ENCODE results near the gene C1QTNF2. TPM values are rescaled to one million over a fixed set of nuclear protein-coding genes. Genes with fewer than 3 reads are reported as not detected.

The C1QTNF2 gene
- total RNA-seq, 8 experiments from 2014 or later: 0.05 to 0.86 (median 0.25) TPM; not detected in 1

DNA sequence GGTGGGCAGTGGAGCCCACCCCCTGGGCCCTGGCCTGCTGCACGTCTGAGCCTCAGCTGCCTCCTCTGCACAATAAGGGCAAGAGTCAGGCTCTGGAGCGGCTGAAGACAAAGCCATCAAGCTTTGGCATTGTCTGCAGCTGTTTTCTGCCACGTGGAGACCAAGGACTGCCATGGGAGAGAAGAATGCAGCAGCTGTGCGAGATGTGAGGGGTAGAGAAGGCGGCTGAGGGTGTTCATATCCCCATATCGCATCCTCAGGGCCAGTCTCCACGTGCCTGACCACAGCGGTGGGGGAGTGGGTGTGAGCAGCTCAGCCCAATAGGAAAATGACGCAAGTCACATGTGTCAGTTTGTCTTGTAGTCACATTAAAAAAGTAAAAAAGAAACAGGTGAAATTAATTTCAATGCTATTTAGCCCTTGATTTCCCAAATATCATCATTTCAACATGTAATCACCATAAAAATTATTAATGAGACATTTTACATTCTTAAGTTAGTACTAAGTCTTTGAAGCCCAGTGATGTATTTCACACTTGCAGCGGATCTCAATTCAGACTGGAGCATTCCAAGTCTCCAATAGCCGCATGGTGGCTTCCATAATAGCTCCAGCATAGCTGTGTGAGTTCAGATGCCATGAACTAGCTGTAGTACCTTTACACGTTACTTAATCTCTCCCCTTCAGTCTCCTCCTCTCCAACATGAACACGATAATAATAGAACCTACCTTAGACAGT, 6.6 kb downstream of the C1QTNF2 start:
- Histone ChIP-seq H3K4me3 (no peak overlapping the region), H3K4me1 (replicated peaks in 1 of 2) (peaks cover 8 to 9% of the 10 kb centered on the region in 2 donors), H3K27ac (no peak overlapping the region)
- ATAC-seq (replicated peaks in 6 of 8): peak in 6 of 8 experiments; percentile 6 to 90 (median 68)
- in situ Hi-C loops (cut with MboI; ENCODE audit: low pct_unique_long_range_greater_than_20kb in 2 of 9, low sequenced_read_pairs in 9 of 9, unreplicated experiment in 9 of 9): no loop called here
- WGBS, 10 experiments: 10 to 100% (median 59%) methylated on average over 1 to 10 of the region's 13 CpGs

DNA sequence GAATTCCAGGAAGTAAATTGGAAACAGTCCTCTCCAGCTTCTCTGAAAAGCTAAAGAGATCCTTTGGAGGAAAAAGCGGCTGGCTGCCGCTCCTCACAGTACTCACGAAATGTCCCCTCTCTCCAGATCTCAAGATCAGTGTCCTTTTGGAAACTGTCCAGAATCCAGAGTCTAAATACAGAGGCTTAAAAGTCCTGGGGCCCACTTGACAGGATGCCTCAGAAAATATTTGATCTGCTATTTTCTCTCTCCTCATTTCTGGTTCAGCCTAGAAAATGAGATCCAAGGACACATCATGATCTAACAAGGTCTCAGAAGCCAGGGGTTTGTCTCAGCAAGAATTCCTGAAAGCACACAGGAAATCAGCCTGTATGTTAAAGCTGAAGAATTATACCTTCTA, 7.2 kb downstream of the C1QTNF2 start:
- peak in 1 of 8 experiments; percentile 6 for ATAC-seq (replicated peaks in 6 of 8)
- in situ Hi-C loops (cut with MboI; ENCODE audit: low pct_unique_long_range_greater_than_20kb in 2 of 9, low sequenced_read_pairs in 9 of 9, unreplicated experiment in 9 of 9): no loop called here
- WGBS, 10 experiments: 61 to 100% (median 93%) methylated on average over 1 to 3 of the region's 3 CpGs; no CpG with 5 or more reads in 3 of the 10 experiments
- H3K27ac ChIP-seq: no peak overlapping the region
- no peak overlapping the region for H3K4me3 ChIP-seq
- H3K4me1 ChIP-seq (replicated peaks in 1 of 2): peaks cover 8 to 9% of the 10 kb centered on the region in 2 donors

DNA sequence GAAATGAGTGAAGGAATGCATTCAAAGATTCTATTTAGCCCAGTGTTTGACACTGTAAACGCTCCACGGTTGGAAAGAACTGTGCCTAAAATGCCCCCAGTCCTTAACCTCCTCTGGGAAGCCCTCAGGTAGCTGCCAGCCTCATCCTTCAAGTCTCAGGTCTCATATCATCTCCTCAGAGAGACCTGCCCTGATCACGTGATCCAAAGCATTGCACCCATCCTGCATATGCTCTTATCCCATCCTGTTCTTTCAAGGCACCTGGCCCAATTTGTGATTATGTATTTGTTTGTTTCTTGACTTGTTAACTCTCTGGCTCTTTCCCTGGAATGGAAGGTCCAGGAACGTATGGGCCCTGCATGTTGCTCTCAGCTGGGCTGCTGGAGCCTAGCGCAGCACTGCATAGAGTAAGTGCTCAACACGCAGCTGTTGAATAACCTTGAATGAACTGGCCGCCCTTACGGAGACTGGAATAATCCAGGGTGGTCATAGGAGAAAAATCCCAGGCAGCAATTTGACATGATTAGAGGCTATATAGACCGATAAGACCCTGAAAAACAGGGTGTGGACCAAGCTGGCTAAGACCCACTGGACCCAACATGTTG, 8.7 kb downstream of the C1QTNF2 start:
- H3K4me1 ChIP-seq (replicated peaks in 1 of 2): peaks cover 14 to 16% of the 10 kb centered on the region in 2 donors
- H3K27ac ChIP-seq: no peak overlapping the region
- no peak overlapping the region for H3K4me3 ChIP-seq
- ATAC-seq (replicated peaks in 6 of 8): no peak
- 0 to 100% (median 74%) methylated on average over 1 to 9 of the region's 9 CpGs; no CpG with 5 or more reads in 3 of the 10 experiments for WGBS, 10 experiments
- in situ Hi-C loops (cut with MboI; ENCODE audit: low pct_unique_long_range_greater_than_20kb in 2 of 9, low sequenced_read_pairs in 9 of 9, unreplicated experiment in 9 of 9): no loop called here

GRCh38 chr5:160360310-160360709, 10.1 kb downstream of the C1QTNF2 start:
- Histone ChIP-seq H3K4me3 (no peak overlapping the region), H3K4me1 (replicated peaks in 1 of 2) (peaks cover 16% of the 10 kb centered on the region in 2 donors), H3K27ac (no peak overlapping the region)
- 0 to 100% (median 66%) methylated on average over 1 to 3 of the region's 3 CpGs; no CpG with 5 or more reads in 2 of the 10 experiments for WGBS, 10 experiments
- ATAC-seq (replicated peaks in 6 of 8): peak in 1 of 8 experiments; percentile 20
- in situ Hi-C loops (cut with MboI; ENCODE audit: low pct_unique_long_range_greater_than_20kb in 2 of 9, low sequenced_read_pairs in 9 of 9, unreplicated experiment in 9 of 9): no loop called here

GRCh38 chr5:160359816-160360215, 10.6 kb downstream of the C1QTNF2 start:
- H3K27ac ChIP-seq: no peak overlapping the region
- ATAC-seq (replicated peaks in 6 of 8): peak in 3 of 8 experiments; percentile 34 to 74 (median 56)
- in situ Hi-C loops (cut with MboI; ENCODE audit: low pct_unique_long_range_greater_than_20kb in 2 of 9, low sequenced_read_pairs in 9 of 9, unreplicated experiment in 9 of 9): no loop called here
- H3K4me3 ChIP-seq: no peak overlapping the region
- peaks cover 16% of the 10 kb centered on the region in 2 donors for H3K4me1 ChIP-seq (replicated peaks in 1 of 2)
- WGBS, 10 experiments: 43 to 100% (median 90%) methylated on average over 2 to 3 of the region's 4 CpGs; no CpG with 5 or more reads in 7 of the 10 experiments

- WGBS, 10 experiments: 0 to 33% (median 0%) methylated on average over 1 of the region's 1 CpG; no CpG with 5 or more reads in 2 of the 10 experiments
- in situ Hi-C loops (cut with MboI; ENCODE audit: low pct_unique_long_range_greater_than_20kb in 2 of 9, low sequenced_read_pairs in 9 of 9, unreplicated experiment in 9 of 9): no loop called here
- no peak for ATAC-seq (replicated peaks in 6 of 8)
Observed at GRCh38 chr5:160359242-160359641, 11.2 kb downstream of the C1QTNF2 start.

DNA sequence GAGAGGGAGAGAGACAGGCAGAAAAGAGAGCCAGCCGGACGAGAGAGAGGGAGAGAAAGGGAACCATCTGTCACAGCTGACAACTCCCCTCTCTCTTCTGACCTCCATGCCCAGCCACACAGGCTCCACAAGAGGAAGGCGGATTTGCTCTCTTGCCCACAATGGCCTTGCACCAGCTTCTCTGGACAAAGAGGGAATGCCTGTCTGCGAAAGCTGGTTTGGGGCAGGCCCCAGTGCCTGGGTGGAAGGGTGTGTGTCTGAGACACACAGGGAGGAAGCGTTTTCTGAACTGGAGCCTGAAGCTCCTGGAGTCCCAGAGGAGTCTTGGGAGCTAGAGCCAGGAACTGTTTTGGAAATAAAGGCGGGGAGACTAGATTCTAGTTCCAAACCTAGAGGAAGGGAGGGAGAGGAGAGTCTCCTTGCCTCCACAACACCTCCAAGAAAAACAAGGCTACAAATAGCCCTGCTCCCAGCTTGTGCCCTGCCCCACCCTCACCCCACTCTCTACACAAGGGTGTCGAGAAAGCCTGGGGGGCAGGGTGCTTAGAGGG, 12.5 kb downstream of the C1QTNF2 start:
- H3K27ac ChIP-seq: no peak overlapping the region
- WGBS, 10 experiments: 0 to 67% (median 32%) methylated on average over 1 to 5 of the region's 7 CpGs; no CpG with 5 or more reads in 2 of the 10 experiments
- no peak overlapping the region for H3K4me3 ChIP-seq
- in situ Hi-C loops (cut with MboI; ENCODE audit: low pct_unique_long_range_greater_than_20kb in 2 of 9, low sequenced_read_pairs in 9 of 9, unreplicated experiment in 9 of 9): no loop called here
- peaks cover 8% of the 10 kb centered on the region in 2 donors for H3K4me1 ChIP-seq (replicated peaks in 1 of 2)
- ATAC-seq (replicated peaks in 6 of 8): peak in 7 of 8 experiments; percentile 48 to 84 (median 72)

More at GRCh38 chr5:160359242-160359641, 11.2 kb downstream of the C1QTNF2 start:
- H3K4me3 ChIP-seq: no peak overlapping the region
- no peak overlapping the region for H3K27ac ChIP-seq
- H3K4me1 ChIP-seq (replicated peaks in 1 of 2): peaks cover 16% of the 10 kb centered on the region in 2 donors

GRCh38 chr5:160357394-160357793, 13.0 kb downstream of the C1QTNF2 start:
- Histone ChIP-seq H3K4me1 (replicated peaks in 1 of 2) (peaks cover 8% of the 10 kb centered on the region in 2 donors), H3K4me3 (no peak overlapping the region), H3K27ac (no peak overlapping the region)
- ATAC-seq (replicated peaks in 6 of 8): no peak
- in situ Hi-C loops (cut with MboI; ENCODE audit: low pct_unique_long_range_greater_than_20kb in 2 of 9, low sequenced_read_pairs in 9 of 9, unreplicated experiment in 9 of 9): no loop called here
- WGBS, 10 experiments: 32 to 90% (median 74%) methylated on average over 1 to 7 of the region's 7 CpGs

DNA sequence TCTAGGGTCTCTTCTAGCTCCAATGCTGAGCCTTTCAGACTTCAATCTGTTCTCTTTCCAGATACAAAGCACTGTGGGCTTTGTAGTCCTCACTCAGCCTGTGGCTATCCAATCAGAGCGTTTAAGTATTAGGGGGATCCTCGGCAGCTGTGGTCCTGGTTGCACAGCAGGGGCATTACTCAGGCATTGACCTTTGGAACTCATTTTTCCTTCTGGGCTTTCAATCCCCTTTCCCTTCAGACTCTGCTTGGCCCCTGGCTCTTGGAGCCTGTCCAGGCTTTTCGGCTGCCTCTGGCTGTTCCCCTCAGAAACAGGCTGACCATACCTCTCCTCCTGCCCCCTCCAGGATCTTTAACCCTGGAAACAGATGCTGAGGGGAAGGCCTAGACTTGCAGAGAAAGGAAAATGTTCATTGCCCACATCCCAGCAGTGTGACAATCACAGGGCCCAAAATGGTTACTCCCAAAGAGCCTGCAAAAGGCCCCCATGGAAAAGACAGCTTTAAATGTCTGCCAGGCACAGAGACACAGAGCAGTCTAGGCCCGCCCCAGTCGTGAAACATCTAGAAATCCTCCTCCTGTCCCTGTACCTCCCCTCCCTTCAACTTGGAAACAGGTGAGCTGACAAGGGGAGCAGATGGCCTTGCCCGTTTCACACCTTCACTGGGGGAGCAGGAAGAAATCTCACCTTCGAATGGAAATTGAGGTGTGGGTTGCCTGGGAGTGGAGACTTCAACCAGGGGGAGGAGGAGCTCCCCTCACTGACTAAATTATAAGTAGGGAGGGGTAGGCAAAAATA, 13.7 kb downstream of the C1QTNF2 start:
- 48 to 84% (median 73%) methylated on average over 1 to 6 of the region's 7 CpGs; no CpG with 5 or more reads in 3 of the 10 experiments for WGBS, 10 experiments
- Histone ChIP-seq H3K27ac (no peak overlapping the region), H3K4me3 (no peak overlapping the region), H3K4me1 (replicated peaks in 1 of 2) (peaks cover 8% of the 10 kb centered on the region in 2 donors)
- in situ Hi-C loops (cut with MboI; ENCODE audit: low pct_unique_long_range_greater_than_20kb in 2 of 9, low sequenced_read_pairs in 9 of 9, unreplicated experiment in 9 of 9): no loop called here
- ATAC-seq (replicated peaks in 6 of 8): peak in 1 of 8 experiments; percentile 37

DNA sequence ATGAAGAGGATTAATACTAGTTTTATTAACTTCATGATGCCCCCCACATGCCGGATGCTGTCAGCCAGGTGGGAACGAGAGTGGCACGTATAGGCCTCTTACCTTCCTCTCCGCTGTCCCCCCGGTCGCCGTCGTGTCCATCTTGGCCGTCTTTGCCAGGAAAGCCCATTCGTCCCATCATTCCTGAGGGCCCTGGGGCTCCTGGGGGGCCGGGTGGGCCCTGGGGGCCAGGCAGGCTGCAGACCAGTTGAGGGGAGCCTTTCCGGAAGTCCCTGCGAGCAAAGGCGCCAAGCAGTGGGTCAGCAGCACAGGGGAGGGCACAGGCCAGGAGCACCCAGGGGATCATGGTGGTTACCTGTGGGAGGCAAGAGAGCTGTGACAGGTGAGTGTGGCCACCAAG, 15.8 kb downstream of the C1QTNF2 start:
- 53 to 100% (median 80%) methylated on average over 1 to 3 of the region's 14 CpGs; no CpG with 5 or more reads in 7 of the 10 experiments for WGBS, 10 experiments
- H3K27ac ChIP-seq: no peak overlapping the region
- H3K4me3 ChIP-seq: no peak overlapping the region
- no peak for ATAC-seq (replicated peaks in 6 of 8)
- peaks cover 8% of the 10 kb centered on the region in 2 donors for H3K4me1 ChIP-seq (replicated peaks in 1 of 2)
- in situ Hi-C loops (cut with MboI; ENCODE audit: low pct_unique_long_range_greater_than_20kb in 2 of 9, low sequenced_read_pairs in 9 of 9, unreplicated experiment in 9 of 9): no loop called here

- H3K4me1 ChIP-seq (replicated peaks in 1 of 2): peaks cover 8% of the 10 kb centered on the region in 2 donors
- in situ Hi-C loops (cut with MboI; ENCODE audit: low pct_unique_long_range_greater_than_20kb in 2 of 9, low sequenced_read_pairs in 9 of 9, unreplicated experiment in 9 of 9): no loop called here
- 77 to 93% (median 81%) methylated on average over 2 to 5 of the region's 8 CpGs; no CpG with 5 or more reads in 5 of the 10 experiments for WGBS, 10 experiments
- no peak overlapping the region for H3K27ac ChIP-seq
- no peak overlapping the region for H3K4me3 ChIP-seq
- peak in 1 of 8 experiments; percentile 43 for ATAC-seq (replicated peaks in 6 of 8)
Observed at GRCh38 chr5:160353379-160353778, 17.0 kb downstream of the C1QTNF2 start.

GRCh38 chr5:160352308-160352707, 18.1 kb downstream of the C1QTNF2 start:
- in situ Hi-C loops (cut with MboI; ENCODE audit: low pct_unique_long_range_greater_than_20kb in 2 of 9, low sequenced_read_pairs in 9 of 9, unreplicated experiment in 9 of 9): no loop called here
- WGBS, 10 experiments: 80 to 100% (median 92%) methylated on average over 1 to 4 of the region's 4 CpGs; no CpG with 5 or more reads in 5 of the 10 experiments
- Histone ChIP-seq H3K27ac (no peak overlapping the region), H3K4me1 (replicated peaks in 1 of 2) (peaks cover 1 to 3% of the 10 kb centered on the region in 2 donors), H3K4me3 (no peak overlapping the region)
- ATAC-seq (replicated peaks in 6 of 8): no peak

All from motor neuron (in vitro differentiated cells).